ENCODE results near the gene RIBC2.

RIBC2 gene

DNA sequence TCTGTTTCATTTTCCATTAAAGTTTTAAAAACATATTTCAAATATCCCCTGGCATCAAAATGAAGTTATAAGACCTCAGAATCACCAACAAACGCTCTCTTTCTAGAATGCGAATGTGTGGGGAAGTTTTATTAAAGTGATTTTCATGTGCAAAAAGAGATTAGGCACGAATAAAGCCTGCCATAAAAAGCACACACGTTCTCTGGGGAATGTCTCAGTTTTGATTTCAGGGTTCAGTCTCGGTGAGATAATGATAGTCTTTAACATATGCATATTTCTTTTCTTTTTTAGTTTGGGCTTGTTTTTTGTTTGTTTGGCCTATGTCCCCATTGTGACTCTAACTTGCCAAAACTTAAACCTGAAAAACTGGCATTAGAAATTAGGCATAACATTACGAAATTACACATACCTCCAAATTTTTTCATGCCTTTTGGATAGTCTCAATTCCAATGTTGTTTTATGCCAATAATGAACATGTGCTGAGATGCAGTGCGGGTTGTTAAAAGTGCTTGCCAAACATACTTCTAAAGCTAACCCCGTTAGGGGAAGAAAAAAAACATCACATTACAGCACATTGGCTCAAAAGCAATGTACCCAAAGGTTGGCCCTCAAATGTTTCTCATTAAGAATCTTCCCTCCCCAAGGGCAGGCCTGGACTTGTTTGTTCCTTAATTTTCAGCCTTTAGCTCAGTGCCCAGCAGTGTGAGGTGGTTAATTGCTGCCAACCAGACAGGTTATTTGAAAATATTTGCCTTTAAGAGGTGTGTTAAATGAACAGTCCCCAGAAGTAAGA lies 56.0 kb downstream of the RIBC2 start:
- Histone ChIP-seq H3K27ac (ENCODE audit: insufficient read depth in 1 of 2, low read depth in 1 of 2, low read length in 2 of 2, poor library complexity in 1 of 2, severe bottlenecking in 2 of 2) (no peak overlapping the region), H3K4me1 (ENCODE audit: control extremely low read depth in 1 of 4, control insufficient read depth in 4 of 4, insufficient read depth in 4 of 4, low read length in 3 of 4) (no peaks in the 10 kb centered on the region), H3K4me3 (ENCODE audit: control insufficient read depth in 1 of 7, extremely low read depth in 1 of 7, insufficient read depth in 4 of 7, low read depth in 2 of 7, low read length in 6 of 7) (no peak overlapping the region), H3K36me3 (ENCODE audit: control insufficient read depth in 4 of 4, insufficient read depth in 4 of 4, low read length in 3 of 4) (no peaks in the 10 kb centered on the region), H3K9me3 (ENCODE audit: control extremely low read depth in 1 of 5, control insufficient read depth in 4 of 5, insufficient read depth in 2 of 5, low read depth in 1 of 5, low read length in 4 of 5) (peaks cover 0 to 5% (median 0%) of the 10 kb centered on the region in 5 experiments), H3K27me3 (replicated peaks in 2 of 5; ENCODE audit: control insufficient read depth in 4 of 5, insufficient read depth in 5 of 5, low read length in 4 of 5) (peaks cover 0 to 2% (median 0%) of the 10 kb centered on the region in 5 experiments)
- no peak for DNase-seq
- 89% methylated on average over 6 of the region's 8 CpGs for WGBS (ENCODE audit: insufficient coverage)
- ChIA-PET POLR2A (no interaction called here), CTCF (interaction anchor here (1.4 kb wide), 1 partner anchor 17 kb away, joined by 3 read pairs; no protein-coding TSS in a partner anchor)

- no peaks in the 10 kb centered on the region for H3K4me1 ChIP-seq (ENCODE audit: control extremely low read depth in 1 of 4, control insufficient read depth in 4 of 4, insufficient read depth in 4 of 4, low read length in 3 of 4)
- ChIA-PET POLR2A (no interaction called here), CTCF (interaction anchor here (1.4 kb wide), 1 partner anchor 16 kb away, joined by 3 read pairs; no protein-coding TSS in a partner anchor)
- H3K36me3 ChIP-seq (ENCODE audit: control insufficient read depth in 4 of 4, insufficient read depth in 4 of 4, low read length in 3 of 4) = no peaks in the 10 kb centered on the region
- peaks cover 0 to 2% (median 0%) of the 10 kb centered on the region in 5 experiments for H3K27me3 ChIP-seq (replicated peaks in 2 of 5; ENCODE audit: control insufficient read depth in 4 of 5, insufficient read depth in 5 of 5, low read length in 4 of 5)
- no peak for DNase-seq
- H3K9me3 ChIP-seq (ENCODE audit: control extremely low read depth in 1 of 5, control insufficient read depth in 4 of 5, insufficient read depth in 2 of 5, low read depth in 1 of 5, low read length in 4 of 5) = peaks cover 0 to 5% (median 0%) of the 10 kb centered on the region in 5 experiments
- WGBS (ENCODE audit: insufficient coverage) = 100% methylated on average over 4 of the region's 11 CpGs
- H3K27ac ChIP-seq (ENCODE audit: insufficient read depth in 1 of 2, low read depth in 1 of 2, low read length in 2 of 2, poor library complexity in 1 of 2, severe bottlenecking in 2 of 2) = no peak overlapping the region
- H3K4me3 ChIP-seq (ENCODE audit: control insufficient read depth in 1 of 7, extremely low read depth in 1 of 7, insufficient read depth in 4 of 7, low read depth in 2 of 7, low read length in 6 of 7) = no peak overlapping the region
Observed at GRCh38 chr22:45470871-45471270, 57.4 kb downstream of the RIBC2 start.

GRCh38 chr22:45472426-45472825 lies 58.9 kb downstream of the RIBC2 start:
- Histone ChIP-seq H3K9me3 (ENCODE audit: control extremely low read depth in 1 of 5, control insufficient read depth in 4 of 5, insufficient read depth in 2 of 5, low read depth in 1 of 5, low read length in 4 of 5) (peaks cover 0 to 4% (median 0%) of the 10 kb centered on the region in 5 experiments), H3K4me3 (ENCODE audit: control insufficient read depth in 1 of 7, extremely low read depth in 1 of 7, insufficient read depth in 4 of 7, low read depth in 2 of 7, low read length in 6 of 7) (no peak overlapping the region), H3K36me3 (ENCODE audit: control insufficient read depth in 4 of 4, insufficient read depth in 4 of 4, low read length in 3 of 4) (no peaks in the 10 kb centered on the region), H3K27ac (ENCODE audit: insufficient read depth in 1 of 2, low read depth in 1 of 2, low read length in 2 of 2, poor library complexity in 1 of 2, severe bottlenecking in 2 of 2) (no peak overlapping the region), H3K4me1 (ENCODE audit: control extremely low read depth in 1 of 4, control insufficient read depth in 4 of 4, insufficient read depth in 4 of 4, low read length in 3 of 4) (no peaks in the 10 kb centered on the region), H3K27me3 (replicated peaks in 2 of 5; ENCODE audit: control insufficient read depth in 4 of 5, insufficient read depth in 5 of 5, low read length in 4 of 5) (peaks cover 0 to 2% (median 0%) of the 10 kb centered on the region in 5 experiments)
- ChIA-PET POLR2A (no interaction called here), CTCF (no interaction called here)
- WGBS (ENCODE audit: insufficient coverage) = 100% methylated on average over 2 of the region's 3 CpGs
- DNase-seq = no peak

DNA sequence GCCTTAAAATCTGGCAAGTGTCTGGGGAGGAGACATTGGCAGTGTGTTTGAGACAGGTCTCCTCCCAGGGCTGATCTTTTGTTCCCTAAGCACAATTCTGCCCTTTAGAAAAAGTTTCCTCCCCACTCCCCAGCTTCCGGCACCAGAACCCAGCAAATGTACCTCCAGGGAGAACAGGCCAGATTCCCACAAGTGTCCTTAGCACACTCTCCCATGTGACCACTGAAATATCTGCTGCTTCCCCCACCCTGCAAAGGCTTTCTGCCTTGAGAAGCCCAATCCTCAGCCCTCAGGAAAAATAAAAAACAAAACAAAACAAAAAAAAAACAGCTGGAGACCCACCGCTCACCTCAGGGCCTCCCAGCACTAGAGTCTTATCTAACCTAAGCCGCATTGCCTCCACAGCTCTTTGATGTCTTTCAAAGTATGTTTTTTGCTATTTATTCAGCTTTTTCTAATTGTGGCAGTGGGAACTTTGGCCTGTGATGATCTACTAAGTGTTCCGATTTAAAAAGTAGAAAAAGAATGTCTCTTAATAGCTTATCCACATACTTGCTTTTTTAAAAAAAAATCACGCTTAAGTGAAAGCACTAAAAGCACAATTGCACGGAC lies 60.2 kb downstream of the RIBC2 start:
- POLR2A ChIA-PET = interaction anchor here (0.6 kb wide), 1 partner anchor 597 kb away, joined by 3 read pairs; no protein-coding TSS in a partner anchor
- DNase-seq = no peak
- 98% methylated on average over 5 of the region's 6 CpGs for WGBS (ENCODE audit: insufficient coverage)
- Histone ChIP-seq H3K27ac (ENCODE audit: insufficient read depth in 1 of 2, low read depth in 1 of 2, low read length in 2 of 2, poor library complexity in 1 of 2, severe bottlenecking in 2 of 2) (no peak overlapping the region), H3K27me3 (replicated peaks in 2 of 5; ENCODE audit: control insufficient read depth in 4 of 5, insufficient read depth in 5 of 5, low read length in 4 of 5) (peaks cover 0 to 2% (median 0%) of the 10 kb centered on the region in 5 experiments), H3K4me1 (ENCODE audit: control extremely low read depth in 1 of 4, control insufficient read depth in 4 of 4, insufficient read depth in 4 of 4, low read length in 3 of 4) (no peaks in the 10 kb centered on the region), H3K4me3 (ENCODE audit: control insufficient read depth in 1 of 7, extremely low read depth in 1 of 7, insufficient read depth in 4 of 7, low read depth in 2 of 7, low read length in 6 of 7) (no peak overlapping the region), H3K9me3 (ENCODE audit: control extremely low read depth in 1 of 5, control insufficient read depth in 4 of 5, insufficient read depth in 2 of 5, low read depth in 1 of 5, low read length in 4 of 5) (no peaks in the 10 kb centered on the region), H3K36me3 (ENCODE audit: control insufficient read depth in 4 of 4, insufficient read depth in 4 of 4, low read length in 3 of 4) (no peaks in the 10 kb centered on the region)
- CTCF ChIA-PET = interaction anchor here (0.7 to 1.4 kb wide), 3 partner anchors 79 to 1141 kb away, joined by 3 to 4 read pairs (median 3); no protein-coding TSS in a partner anchor

GRCh38 chr22:45475063-45475747 lies 61.7 kb downstream of the RIBC2 start:
- 97% methylated on average over 6 of the region's 8 CpGs for WGBS (ENCODE audit: insufficient coverage)
- no peaks in the 10 kb centered on the region for H3K36me3 ChIP-seq (ENCODE audit: control insufficient read depth in 4 of 4, insufficient read depth in 4 of 4, low read length in 3 of 4)
- H3K4me3 ChIP-seq (ENCODE audit: control insufficient read depth in 1 of 7, extremely low read depth in 1 of 7, insufficient read depth in 4 of 7, low read depth in 2 of 7, low read length in 6 of 7) = no peak overlapping the region
- no peaks in the 10 kb centered on the region for H3K9me3 ChIP-seq (ENCODE audit: control extremely low read depth in 1 of 5, control insufficient read depth in 4 of 5, insufficient read depth in 2 of 5, low read depth in 1 of 5, low read length in 4 of 5)
- ChIA-PET CTCF (interaction anchor here (1.3 kb wide), 1 partner anchor 78 kb away, joined by 4 read pairs; no protein-coding TSS in a partner anchor), POLR2A (no interaction called here)
- peaks cover 0 to 2% (median 0%) of the 10 kb centered on the region in 5 experiments for H3K27me3 ChIP-seq (replicated peaks in 2 of 5; ENCODE audit: control insufficient read depth in 4 of 5, insufficient read depth in 5 of 5, low read length in 4 of 5)
- DNase-seq = no peak
- H3K4me1 ChIP-seq (ENCODE audit: control extremely low read depth in 1 of 4, control insufficient read depth in 4 of 4, insufficient read depth in 4 of 4, low read length in 3 of 4) = no peaks in the 10 kb centered on the region
- no peak overlapping the region for H3K27ac ChIP-seq (ENCODE audit: insufficient read depth in 1 of 2, low read depth in 1 of 2, low read length in 2 of 2, poor library complexity in 1 of 2, severe bottlenecking in 2 of 2)

GRCh38 chr22:45475851-45476514 lies 62.5 kb downstream of the RIBC2 start:
- Histone ChIP-seq H3K27me3 (replicated peaks in 2 of 5; ENCODE audit: control insufficient read depth in 4 of 5, insufficient read depth in 5 of 5, low read length in 4 of 5) (peaks cover 0 to 2% (median 0%) of the 10 kb centered on the region in 5 experiments), H3K27ac (ENCODE audit: insufficient read depth in 1 of 2, low read depth in 1 of 2, low read length in 2 of 2, poor library complexity in 1 of 2, severe bottlenecking in 2 of 2) (no peak overlapping the region), H3K4me1 (ENCODE audit: control extremely low read depth in 1 of 4, control insufficient read depth in 4 of 4, insufficient read depth in 4 of 4, low read length in 3 of 4) (no peaks in the 10 kb centered on the region), H3K4me3 (ENCODE audit: control insufficient read depth in 1 of 7, extremely low read depth in 1 of 7, insufficient read depth in 4 of 7, low read depth in 2 of 7, low read length in 6 of 7) (no peak overlapping the region), H3K36me3 (ENCODE audit: control insufficient read depth in 4 of 4, insufficient read depth in 4 of 4, low read length in 3 of 4) (no peaks in the 10 kb centered on the region), H3K9me3 (ENCODE audit: control extremely low read depth in 1 of 5, control insufficient read depth in 4 of 5, insufficient read depth in 2 of 5, low read depth in 1 of 5, low read length in 4 of 5) (peaks cover 0 to 4% (median 4%) of the 10 kb centered on the region in 5 experiments)
- DNase-seq = no peak
- ChIA-PET CTCF (no interaction called here), POLR2A (no interaction called here)
- 95% methylated on average over 13 of the region's 15 CpGs for WGBS (ENCODE audit: insufficient coverage)

Measured in common myeloid progenitor, CD34-positive (primary cell).